GM13977 (cell line): ENCODE data around the gene CSAD.
"Not testable (repeated sequence)": the region's sequence is repeated elsewhere in the genome, so short reads cannot be mapped to it uniquely, and the experiment has no call there.

ENCODE experiments used
- DNase-seq: peaks from one replicate; pipeline ENCODE4 v3.0.0; 2012; ENCODE audit warnings: low spot score
- CTCF ChIP-seq: IDR thresholded peaks from 2 replicates; pipeline ENCODE4 v1.5.1; 2012; ENCODE audit warnings: mild to moderate bottlenecking, control low read depth; ENCODE audit not compliant: insufficient read depth; ENCODE audit errors: extremely low read depth, missing control alignments
- in situ Hi-C: fragments of 300-500 bp; cut with MboI; formaldehyde crosslinking; loops from one replicate; pipeline ENCODE4 v1.12.0; 2022; ENCODE audit warnings: low sequenced_read_pairs, low pct_unique_long_range_greater_than_20kb, mixed read lengths, inconsistent platforms; ENCODE audit not compliant: unreplicated experiment

Gene CSAD

GRCh38 chr12:53166837-53167236, 13.9 kb downstream of the CSAD start:
- DNase-seq, result peak; percentile 3
- no peak for TF ChIP-seq CTCF
- in situ Hi-C loops, result no loop called here

- in situ Hi-C loops, DNase-seq: not testable (repeated sequence)
Observed at GRCh38 chr12:53163008-53163407, 17.7 kb downstream of the CSAD start.

- in situ Hi-C loops, result no loop called here
- DNase-seq, result no peak
- TF ChIP-seq CTCF, result no peak
Observed at GRCh38 chr12:53161119-53161911, 19.4 kb downstream of the CSAD start.

GRCh38 chr12:53160673-53161072, 20.1 kb downstream of the CSAD start:
- in situ Hi-C loops, result no loop called here
- no peak for DNase-seq
- no peak for TF ChIP-seq CTCF

GRCh38 chr12:53160000-53160399, 20.7 kb downstream of the CSAD start:
- no peak for DNase-seq
- in situ Hi-C loops, result no loop called here
- no peak for TF ChIP-seq CTCF

GRCh38 chr12:53159195-53159839, 21.4 kb downstream of the CSAD start:
- in situ Hi-C loops, result no loop called here
- TF ChIP-seq CTCF, result peak; percentile 99
- DNase-seq, result peak; percentile 92

GRCh38 chr12:53152390-53152789, 28.3 kb downstream of the CSAD start:
- no peak for TF ChIP-seq CTCF
- in situ Hi-C loops, result no loop called here
- DNase-seq, result no peak
